Stimulated activated CD8-positive, alpha-beta memory T cell treated with anti-CD3 and anti-CD28 coated beads, Interleukin-7, amount 100 ng/mL, for 1 hour (primary cell): ENCODE data around the gene PFDN5.

ENCODE experiments used
- DNase-seq, 2 donors: peaks; one replicate each; pipeline ENCODE4 v3.0.0-alpha.2; 2020; ENCODE audit warnings: low read depth in 2 of 2

PFDN5 gene

GRCh38 chr12:53295070-53295890, at the start of gene PFDN5:
Gene PFDN5 (plus strand): TSS chr12:53295542. CDS start chr12:53295568, 26 bp downstream.
- DNase-seq, result peak; percentile 70 to 75

DNA sequence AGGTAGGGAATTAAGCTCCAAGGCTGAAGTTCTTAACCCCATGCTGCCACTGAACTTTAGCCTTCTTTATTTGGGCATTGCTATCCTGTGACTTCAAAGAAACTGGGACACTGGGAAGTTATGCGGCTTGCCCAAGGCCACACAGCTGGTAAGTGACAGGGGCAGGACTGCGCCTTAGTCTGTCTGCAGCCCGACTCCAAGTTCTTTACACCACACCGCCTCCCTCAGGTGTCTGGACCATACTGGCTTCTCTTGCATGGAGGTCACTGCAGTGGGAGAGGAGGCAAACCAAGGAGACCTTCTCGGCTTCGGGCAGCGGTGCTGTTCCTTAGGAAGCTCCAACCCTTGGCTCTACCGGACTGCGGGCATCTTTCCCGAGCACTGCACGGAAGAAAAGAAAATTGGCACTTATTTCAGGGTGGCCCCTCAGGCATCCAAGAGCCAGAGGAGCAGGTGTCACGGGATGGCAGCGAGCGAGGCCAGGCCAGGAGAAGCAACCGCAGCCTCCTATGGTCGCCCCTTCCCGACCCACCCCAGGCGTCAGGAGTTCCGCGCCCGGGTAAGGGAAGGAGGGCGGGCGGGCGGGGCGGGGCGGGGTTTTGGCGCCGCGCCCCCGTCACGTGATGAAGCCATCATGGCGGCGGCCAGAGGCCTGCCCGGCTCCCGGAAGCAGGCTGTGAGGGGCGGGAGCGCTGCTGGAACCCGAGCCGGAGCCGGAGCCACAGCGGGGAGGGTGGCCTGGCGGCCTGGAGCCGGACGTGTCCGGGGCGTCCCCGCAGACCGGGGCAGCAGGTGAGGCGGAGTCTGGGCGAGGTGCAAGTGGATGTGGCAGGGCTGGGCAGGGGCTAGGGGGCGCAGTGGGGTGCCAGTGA, 43.6 kb upstream of the PFDN5 start:
- DNase-seq, result peak; percentile 32 to 44

- no peak for DNase-seq
These were observed 42.9 kb upstream of the PFDN5 start for GRCh38 chr12:53252349-53252916.

DNA sequence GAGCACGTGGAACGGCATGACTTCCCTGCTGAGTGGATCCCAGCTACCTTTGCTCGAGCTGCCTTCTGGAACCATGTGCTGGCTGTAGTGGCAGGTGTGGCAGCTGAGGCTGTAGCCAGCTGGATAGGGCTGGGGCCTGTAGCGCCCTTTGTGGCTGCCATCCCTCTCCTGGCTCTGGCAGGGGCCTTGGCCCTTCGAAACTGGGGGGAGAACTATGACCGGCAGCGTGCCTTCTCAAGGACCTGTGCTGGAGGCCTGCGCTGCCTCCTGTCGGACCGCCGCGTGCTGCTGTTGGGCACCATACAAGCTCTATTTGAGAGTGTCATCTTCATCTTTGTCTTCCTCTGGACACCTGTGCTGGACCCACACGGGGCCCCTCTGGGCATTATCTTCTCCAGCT, 42.0 kb upstream of the PFDN5 start:
- no peak for DNase-seq

DNA sequence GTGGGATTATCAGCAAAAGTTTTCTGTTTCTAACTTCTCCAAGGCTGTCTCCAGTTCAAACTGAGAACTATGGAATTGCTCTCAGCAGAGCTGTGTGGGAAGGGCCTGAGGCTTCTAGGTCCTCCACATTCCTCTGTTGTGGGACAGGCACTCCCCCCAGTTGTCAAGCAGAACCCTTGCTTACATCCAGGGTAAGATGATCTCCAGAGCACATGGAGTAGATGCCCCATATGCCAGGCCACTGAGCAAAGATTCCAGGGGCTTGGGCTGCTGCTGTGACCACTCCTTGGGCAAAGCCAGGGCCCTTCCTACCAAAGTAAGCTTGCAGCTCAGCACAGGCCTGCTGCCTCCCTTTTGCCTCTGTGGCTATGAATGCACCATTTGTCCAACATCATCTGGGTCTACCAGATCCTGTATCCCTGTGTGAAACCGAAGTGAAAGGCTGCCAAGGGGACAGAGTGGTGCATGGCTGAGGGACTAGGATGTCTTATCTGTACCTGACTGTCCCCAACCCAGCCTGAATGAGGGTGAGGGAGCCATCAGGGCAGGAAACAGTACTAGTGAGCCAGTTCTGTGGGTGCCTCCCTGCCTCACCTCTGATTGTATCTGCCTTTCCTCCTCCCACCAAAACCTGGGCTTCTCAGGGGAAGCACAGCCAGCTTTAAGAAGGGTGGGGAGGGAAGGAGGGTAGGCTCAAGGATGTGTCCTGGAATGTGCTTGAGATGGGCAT, 40.4 kb upstream of the PFDN5 start:
- no peak for DNase-seq

- DNase-seq, result no peak
These were observed 39.3 kb upstream of the PFDN5 start for GRCh38 chr12:53255996-53256395.

DNA sequence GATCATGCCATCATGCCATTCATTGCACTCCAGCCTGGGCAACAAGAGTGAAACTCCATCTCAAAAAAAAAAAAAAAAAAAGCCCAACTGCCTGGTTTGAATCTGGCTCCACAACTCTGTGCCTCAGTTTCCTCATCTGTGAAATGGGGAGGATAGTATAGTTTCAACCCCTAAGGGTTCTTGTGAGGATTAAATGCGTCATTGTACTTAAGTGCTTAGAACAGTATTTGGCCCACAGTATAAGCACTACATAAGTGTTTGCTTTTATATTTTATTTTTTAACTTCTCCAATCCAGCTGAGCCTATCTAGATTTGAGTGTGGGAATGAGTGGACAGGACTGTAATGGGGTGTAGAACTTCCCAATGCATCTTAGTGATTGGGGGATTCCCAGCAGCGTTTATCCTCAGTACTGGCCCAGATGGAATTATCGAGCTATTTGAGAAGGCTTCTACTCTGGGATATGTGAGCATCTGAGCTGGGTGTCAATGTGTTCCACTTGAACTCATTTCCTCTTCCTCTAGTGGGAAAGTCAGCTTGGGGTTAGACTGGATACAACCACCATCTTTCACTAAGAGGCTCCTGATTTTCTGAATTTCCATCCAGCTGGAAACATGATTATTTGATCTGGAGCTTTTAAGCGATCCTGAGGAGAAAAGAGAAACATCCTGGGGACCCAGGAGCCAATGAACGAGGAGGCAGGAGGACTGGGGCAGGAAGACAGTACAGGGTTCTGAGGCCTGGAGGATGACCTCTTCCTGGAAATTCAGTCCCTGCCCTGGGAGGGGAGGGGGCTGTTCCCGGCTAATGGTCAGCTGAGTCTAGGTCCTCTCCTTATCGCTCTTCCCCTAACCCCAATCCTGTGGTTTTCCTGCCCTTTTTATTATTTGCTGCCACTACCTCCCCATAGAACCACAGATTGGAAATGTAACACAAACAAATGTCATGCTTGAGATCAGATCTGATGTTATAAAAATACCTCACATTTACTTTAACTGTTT, 36.5 kb upstream of the PFDN5 start:
- DNase-seq, result no peak

DNA sequence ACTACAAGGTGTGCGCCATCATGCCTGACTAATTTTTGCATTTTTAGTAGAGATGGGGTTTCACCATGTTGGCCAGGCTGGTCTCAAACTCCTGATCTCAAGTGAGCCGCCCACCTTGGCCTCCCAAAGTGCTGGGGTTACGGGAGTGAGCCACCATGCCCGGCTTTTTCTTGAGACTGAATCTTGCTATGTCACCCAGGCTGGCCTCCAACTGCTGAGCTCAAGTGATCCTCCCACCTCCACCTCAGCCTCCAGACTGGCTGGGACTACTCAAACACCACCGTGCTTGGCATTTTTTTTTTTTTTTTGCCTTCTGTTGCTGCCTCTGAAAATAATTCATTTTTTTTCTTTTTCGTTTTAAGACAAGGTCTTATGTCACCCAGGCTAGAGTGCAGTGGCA, 35.5 kb upstream of the PFDN5 start:
- DNase-seq, result no peak

GRCh38 chr12:53265783-53266182, 29.6 kb upstream of the PFDN5 start:
- no peak for DNase-seq

- DNase-seq, result no peak
These were observed 27.9 kb upstream of the PFDN5 start for GRCh38 chr12:53267306-53267998.

DNA sequence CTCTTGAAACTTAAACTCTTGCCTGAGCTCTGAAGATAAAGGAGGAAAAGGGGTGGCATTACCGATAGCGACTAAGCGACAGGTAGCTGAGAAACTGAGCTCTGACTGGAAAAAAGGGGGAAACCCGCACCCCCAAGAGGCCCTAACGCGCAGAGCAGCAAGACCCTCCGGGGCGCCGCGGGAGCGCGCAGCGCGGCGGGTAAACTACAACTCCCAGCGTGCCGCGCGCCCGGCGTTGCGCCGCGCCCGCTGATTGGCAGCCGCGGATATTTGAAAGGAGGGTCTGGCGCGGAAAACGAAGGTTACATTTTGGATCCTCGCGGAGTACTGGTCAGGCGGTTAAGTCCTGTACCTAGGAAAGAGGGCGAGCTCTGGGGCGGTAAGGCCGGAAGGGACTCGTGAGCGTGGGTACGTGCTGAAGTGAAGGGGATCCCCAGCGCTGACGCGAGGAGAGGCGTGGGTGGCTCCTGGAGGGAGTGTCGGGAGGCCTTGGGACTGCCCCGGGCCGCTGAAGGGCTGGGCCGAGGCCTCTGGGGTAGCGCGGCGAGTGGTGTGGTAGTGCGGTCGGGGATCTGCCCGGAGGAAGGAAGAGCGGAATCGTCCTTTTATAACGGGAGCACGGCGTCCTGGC, 27.2 kb upstream of the PFDN5 start, which contains the start of gene ESPL1:
ESPL1 (plus strand) TSS at position 301 of the 631 bp plus-strand sequence. CDS start 468 bp downstream, outside the sequence.
- peak; percentile 61 to 65 for DNase-seq

- DNase-seq, result no peak
These were observed 26.4 kb upstream of the PFDN5 start for GRCh38 chr12:53268630-53269562.

- no peak for DNase-seq
These were observed 20.9 kb upstream of the PFDN5 start for GRCh38 chr12:53274445-53274844.

DNA sequence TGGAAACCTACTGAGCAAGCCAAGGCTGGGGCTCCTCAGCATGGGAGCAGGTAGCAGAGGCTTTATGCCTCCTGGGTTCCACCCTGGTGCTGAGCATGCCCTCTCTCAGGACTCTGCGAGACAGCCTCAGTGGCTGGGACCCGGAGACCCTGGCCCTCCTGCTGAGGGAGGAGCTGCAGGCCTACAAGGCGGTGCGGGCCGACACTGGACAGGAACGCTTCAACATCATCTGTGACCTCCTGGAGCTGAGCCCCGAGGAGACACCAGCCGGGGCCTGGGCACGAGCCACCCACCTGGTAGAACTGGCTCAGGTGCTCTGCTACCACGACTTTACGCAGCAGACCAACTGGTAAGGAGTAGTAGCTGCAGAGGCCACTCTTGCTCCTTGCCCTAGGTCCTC, 18.8 kb upstream of the PFDN5 start:
- DNase-seq, result no peak

- DNase-seq, result no peak
These were observed 17.4 kb upstream of the PFDN5 start for GRCh38 chr12:53277981-53278380.

DNA sequence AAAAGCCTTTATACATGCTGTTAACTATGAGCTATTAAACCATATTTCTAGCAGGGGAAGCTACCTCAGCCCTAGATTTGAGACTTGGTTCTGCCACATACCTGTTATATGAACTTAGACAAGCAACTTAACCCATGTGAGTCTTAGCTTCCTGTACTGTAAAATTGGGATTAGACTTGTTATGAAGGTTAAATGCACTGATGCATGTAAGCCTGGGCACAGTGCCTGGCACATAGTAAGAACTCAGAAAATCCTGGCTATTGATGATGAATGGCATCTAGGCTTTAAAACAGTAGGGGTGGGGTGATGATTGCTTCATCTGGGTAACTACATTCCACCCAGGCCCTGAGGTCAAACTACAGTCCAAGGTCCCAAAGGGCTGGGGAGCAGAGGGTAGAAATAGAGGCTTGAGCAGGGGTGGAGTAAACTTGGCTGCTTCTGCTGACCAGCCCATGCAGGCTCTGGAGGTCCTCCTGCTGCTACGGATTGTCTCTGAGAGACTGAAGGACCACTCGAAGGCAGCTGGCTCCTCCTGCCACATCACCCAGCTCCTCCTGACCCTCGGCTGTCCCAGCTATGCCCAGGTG, 16.0 kb upstream of the PFDN5 start:
- DNase-seq, result no peak

DNA sequence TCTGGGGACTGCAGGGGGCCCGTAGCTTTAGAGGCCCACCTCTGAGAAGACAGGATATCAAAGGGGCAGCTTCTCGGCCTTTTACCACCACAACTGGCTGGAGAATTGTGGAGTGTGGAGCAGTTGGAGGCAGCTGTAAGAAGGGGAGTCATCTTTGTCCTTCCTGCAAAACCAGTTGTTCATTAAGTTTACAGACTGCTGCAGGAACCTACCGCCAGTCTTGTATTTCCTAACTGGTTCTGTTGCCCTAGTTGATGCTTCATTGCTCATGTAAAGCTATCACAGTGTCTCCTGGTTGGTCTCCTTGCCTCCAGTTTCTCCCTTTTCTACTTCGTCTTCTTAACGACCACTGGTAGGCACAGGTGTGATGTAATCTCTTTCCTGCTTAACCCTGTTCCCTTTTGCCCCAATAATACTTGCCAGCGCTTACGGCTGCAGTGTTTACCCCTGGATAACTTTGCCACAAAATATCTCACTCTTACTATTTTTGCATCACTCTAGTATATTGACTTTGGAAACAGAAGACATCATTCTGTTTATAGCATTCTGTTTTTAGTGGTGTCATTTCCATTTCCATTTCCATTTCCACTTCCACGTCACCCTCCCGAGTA, 15.3 kb upstream of the PFDN5 start:
- DNase-seq, result no peak
